HEK293T (cell line): Measurements from ENCODE around the gene JADE1.

Experiments
- CTCF ChIA-PET: fragments of 350-600 bp; formaldehyde crosslinking; extraction: SDS; loops from one replicate; lab custom pipeline; 2021; ENCODE audit warnings: antibody characterized with exemption, inconsistent platforms; lab: Yijun Ruan, JAX
- POLR2A ChIA-PET: fragments of 350-600 bp; formaldehyde crosslinking; extraction: SDS; loops from one replicate; lab custom pipeline; 2020; ENCODE audit warnings: antibody characterized with exemption, inconsistent platforms; lab: Yijun Ruan, JAX
- DNase-seq: peaks from one replicate; pipeline ENCODE4 v3.0.0; 2012; ENCODE audit warnings: mixed read lengths; ENCODE audit errors: extremely low spot score
- ARNT ChIP-seq: fragments of 450-650 bp; IDR thresholded peaks from 2 replicates; pipeline ENCODE4 v1.6.1; 2017; ENCODE audit warnings: mild to moderate bottlenecking
- BHLHE40 ChIP-seq: fragments of 450-650 bp; IDR thresholded peaks from 2 replicates; pipeline ENCODE4 v1.6.1; 2016; ENCODE audit warnings: mild to moderate bottlenecking, moderate library complexity, borderline replicate concordance
- CTBP1 ChIP-seq: fragments of 450-650 bp; IDR thresholded peaks from 2 replicates; pipeline ENCODE4 v1.6.1; 2016; ENCODE audit warnings: borderline replicate concordance
- ELF4 ChIP-seq: fragments of 450-650 bp; IDR thresholded peaks from 2 replicates; pipeline ENCODE4 v1.6.1; 2017; ENCODE audit warnings: antibody characterized with exemption
- FOXA1 ChIP-seq: fragments of 450-650 bp; IDR thresholded peaks from 2 replicates; pipeline ENCODE4 v1.6.1; 2016; ENCODE audit warnings: mild to moderate bottlenecking
- FOXK2 ChIP-seq: fragments of 450-650 bp; IDR thresholded peaks from 2 replicates; pipeline ENCODE4 v1.6.1; 2016; ENCODE audit warnings: mild to moderate bottlenecking
- FOXM1 ChIP-seq: fragments of 450-650 bp; IDR thresholded peaks from 2 replicates; pipeline ENCODE4 v1.6.1; 2017; ENCODE audit warnings: mild to moderate bottlenecking, borderline replicate concordance
- HDGF ChIP-seq: fragments of 450-650 bp; IDR thresholded peaks from 2 replicates; pipeline ENCODE4 v1.6.1; 2017; ENCODE audit warnings: antibody characterized with exemption, borderline replicate concordance
- L3MBTL2 ChIP-seq: fragments of 450-650 bp; conservative IDR thresholded peaks from 2 replicates; pipeline ENCODE4 v1.6.1; 2016; ENCODE audit warnings: mild to moderate bottlenecking
- LEF1 ChIP-seq: fragments of 450-650 bp; IDR thresholded peaks from 2 replicates; pipeline ENCODE4 v1.6.1; 2017; ENCODE audit warnings: mild to moderate bottlenecking, borderline replicate concordance
- NFRKB ChIP-seq: fragments of 450-650 bp; IDR thresholded peaks from 2 replicates; pipeline ENCODE4 v1.6.1; 2016; ENCODE audit warnings: mild to moderate bottlenecking, moderate library complexity
- PKNOX1 ChIP-seq: fragments of 450-650 bp; IDR thresholded peaks from 2 replicates; pipeline ENCODE4 v1.6.1; 2016
- SP1 ChIP-seq: fragments of 450-650 bp; IDR thresholded peaks from 2 replicates; pipeline ENCODE4 v1.6.1; 2017
- SUZ12 ChIP-seq: fragments of 450-650 bp; IDR thresholded peaks from 2 replicates; pipeline ENCODE4 v1.6.1; 2016; ENCODE audit warnings: mild to moderate bottlenecking
- TARDBP ChIP-seq: fragments of 450-650 bp; IDR thresholded peaks from 2 replicates; pipeline ENCODE4 v1.6.1; 2016
- ZNF384 ChIP-seq: fragments of 450-650 bp; IDR thresholded peaks from 2 replicates; pipeline ENCODE4 v1.6.1; 2016

Gene JADE1

GRCh38 chr4:128787509-128788311, 21.8 kb upstream of the JADE1 start:
- ChIA-PET POLR2A (no interaction called here), CTCF (no interaction called here)
- peak; percentile 22 for DNase-seq

GRCh38 chr4:128793859-128794672, 15.4 kb upstream of the JADE1 start:
- no peak for DNase-seq
- TF ChIP-seq CTBP1 (no peak), L3MBTL2 (no peak), NFRKB (no peak), BHLHE40 (no peak), FOXM1 (no peak), TARDBP (no peak), SP1 (no peak), ZNF384 (no peak), FOXK2 (no peak), PKNOX1 (no peak), HDGF (no peak), SUZ12 (no peak), ARNT (no peak), LEF1 (no peak), ELF4 (no peak), FOXA1 (no peak)
- CTCF ChIA-PET = no interaction called here
- POLR2A ChIA-PET = no interaction called here

More at GRCh38 chr4:128787509-128788311, 21.8 kb upstream of the JADE1 start:
- TF ChIP-seq CTBP1 = no peak
- TF ChIP-seq ELF4 = no peak
- no peak for TF ChIP-seq PKNOX1
- TF ChIP-seq NFRKB = no peak
- TF ChIP-seq TARDBP = no peak

- TF ChIP-seq NFRKB = no peak
- TF ChIP-seq FOXA1 = no peak
- TF ChIP-seq ZNF384 = no peak
- no peak for TF ChIP-seq L3MBTL2
- TF ChIP-seq SUZ12 = no peak
- no peak for DNase-seq
- ChIA-PET CTCF (no interaction called here), POLR2A (no interaction called here)
Observed at GRCh38 chr4:128796934-128797333, 12.6 kb upstream of the JADE1 start.

- ChIA-PET POLR2A (no interaction called here), CTCF (no interaction called here)
- TF ChIP-seq FOXK2 (no peak), L3MBTL2 (no peak), ELF4 (no peak), LEF1 (no peak), PKNOX1 (no peak), FOXA1 (no peak)
- DNase-seq = no peak
Observed at GRCh38 chr4:128800284-128800683, 9.2 kb upstream of the JADE1 start.

GRCh38 chr4:128800701-128801284, 8.7 kb upstream of the JADE1 start:
- CTCF ChIA-PET = no interaction called here
- no peak for TF ChIP-seq FOXA1
- TF ChIP-seq LEF1 = no peak
- no peak for TF ChIP-seq ARNT
- TF ChIP-seq BHLHE40 = no peak
- TF ChIP-seq PKNOX1 = no peak
- TF ChIP-seq SUZ12 = no peak
- no peak for TF ChIP-seq CTBP1
- TF ChIP-seq FOXK2 = no peak
- no peak for TF ChIP-seq L3MBTL2
- no peak for TF ChIP-seq TARDBP
- no peak for TF ChIP-seq SP1
- TF ChIP-seq ZNF384 = no peak
- no peak for TF ChIP-seq ELF4
- POLR2A ChIA-PET = no interaction called here
- no peak for DNase-seq
